Astrocyte of the spinal cord (primary cell): ENCODE data around the gene SUN5.

Experiments used
- DNase-seq: peaks from one replicate; pipeline ENCODE4 v3.0.0; 2011; ENCODE audit warnings: low read depth, low spot score
- H3K4me3 ChIP-seq: 2 replicates; pipeline ENCODE4 v1.5.1; 2011; ENCODE audit warnings: low read depth, mild to moderate bottlenecking, low read length, moderate library complexity
- CTCF ChIP-seq: IDR thresholded peaks from 2 replicates; pipeline ENCODE4 v1.5.1; 2012; ENCODE audit warnings: low read depth, mild to moderate bottlenecking, low read length, inconsistent platforms
- in situ Hi-C: cut with HindIII; loops from 2 replicates; pipeline ENCODE4 v1.10.0; 2017; ENCODE audit warnings: low sequenced_read_pairs

SUN5 gene

GRCh38 chr20:33042983-33043730, 38.9 kb upstream of the SUN5 start:
- DNase-seq = no peak
- in situ Hi-C loops = no loop called here
- no peak for TF ChIP-seq CTCF
- H3K4me3 ChIP-seq = no peak overlapping the region

- no peak for DNase-seq
- in situ Hi-C loops = no loop called here
- no peak for TF ChIP-seq CTCF
- H3K4me3 ChIP-seq = no peak overlapping the region
Measured at GRCh38 chr20:33042430-33042829, 38.2 kb upstream of the SUN5 start.

GRCh38 chr20:33038243-33038642, 34.0 kb upstream of the SUN5 start:
- no peak for TF ChIP-seq CTCF
- in situ Hi-C loops = no loop called here
- DNase-seq = no peak
- no peak overlapping the region for H3K4me3 ChIP-seq

DNA sequence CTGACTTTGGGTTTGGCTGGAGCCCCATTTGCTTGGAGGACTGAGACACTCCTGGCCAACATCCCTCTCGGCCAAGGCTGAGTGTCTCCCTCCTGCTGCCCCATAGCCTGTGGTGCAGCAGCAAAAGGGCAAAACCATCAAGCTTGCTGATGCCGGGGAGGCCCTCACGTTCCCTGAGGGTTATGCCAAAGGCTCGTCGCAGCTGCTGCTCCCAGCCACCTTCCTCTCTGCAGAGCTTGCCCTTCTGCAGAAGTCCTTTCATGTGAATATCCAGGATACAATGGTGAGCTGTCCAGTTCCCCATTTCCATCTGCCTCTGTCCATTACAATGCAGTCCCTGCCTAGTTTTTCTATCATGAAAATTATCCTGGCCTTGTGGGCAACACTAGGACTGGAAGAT, 33.2 kb upstream of the SUN5 start:
- no peak overlapping the region for H3K4me3 ChIP-seq

DNA sequence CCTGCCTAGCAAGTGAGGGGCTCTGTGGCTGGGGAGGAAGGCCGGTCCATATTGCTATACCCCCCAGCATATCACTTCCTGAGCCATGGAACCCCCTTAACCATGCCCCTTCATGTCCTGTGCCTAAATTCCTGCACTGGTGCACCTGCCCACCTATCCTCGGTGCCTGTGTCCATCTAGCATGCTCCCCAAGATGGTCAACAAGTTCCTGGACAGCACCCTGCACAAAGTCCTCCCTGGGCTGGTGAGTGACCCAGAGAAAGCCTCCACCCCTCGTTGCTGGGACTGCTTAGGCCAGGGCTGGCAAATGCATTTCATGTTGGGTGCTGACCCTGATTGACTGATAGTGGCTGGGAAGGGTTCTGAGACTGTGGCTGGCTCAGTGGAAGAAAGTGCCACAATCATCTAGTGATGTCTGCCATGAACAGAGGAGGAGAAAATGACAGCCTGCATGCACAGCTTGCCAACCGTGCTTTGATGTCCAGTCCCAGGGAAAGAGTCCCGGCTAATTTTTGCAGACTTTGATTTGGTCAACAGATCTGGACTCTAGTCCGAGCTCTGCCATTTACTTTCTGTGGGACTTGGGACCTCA, 30.8 kb upstream of the SUN5 start:
- no peak overlapping the region for H3K4me3 ChIP-seq
- in situ Hi-C loops = no loop called here
- no peak for DNase-seq
- TF ChIP-seq CTCF = no peak

More for the DNA sequence above, 33.2 kb upstream of the SUN5 start:
- in situ Hi-C loops = no loop called here
- DNase-seq = no peak
- no peak for TF ChIP-seq CTCF

GRCh38 chr20:33034115-33034514, 29.9 kb upstream of the SUN5 start:
- no peak overlapping the region for H3K4me3 ChIP-seq
- in situ Hi-C loops = no loop called here
- no peak for DNase-seq
- no peak for TF ChIP-seq CTCF
